ENCODE measurements around the gene FXYD1. TPM values are rescaled to one million over a fixed set of nuclear protein-coding genes. Genes with fewer than 3 reads are reported as not detected.
"Not testable (repeated sequence)": the region's sequence is repeated elsewhere in the genome, so short reads cannot be mapped to it uniquely, and the experiment has no call there.

FXYD1 gene
- total RNA-seq, 2 donors from 2014 or later: 1.8 to 4.7 TPM

DNA sequence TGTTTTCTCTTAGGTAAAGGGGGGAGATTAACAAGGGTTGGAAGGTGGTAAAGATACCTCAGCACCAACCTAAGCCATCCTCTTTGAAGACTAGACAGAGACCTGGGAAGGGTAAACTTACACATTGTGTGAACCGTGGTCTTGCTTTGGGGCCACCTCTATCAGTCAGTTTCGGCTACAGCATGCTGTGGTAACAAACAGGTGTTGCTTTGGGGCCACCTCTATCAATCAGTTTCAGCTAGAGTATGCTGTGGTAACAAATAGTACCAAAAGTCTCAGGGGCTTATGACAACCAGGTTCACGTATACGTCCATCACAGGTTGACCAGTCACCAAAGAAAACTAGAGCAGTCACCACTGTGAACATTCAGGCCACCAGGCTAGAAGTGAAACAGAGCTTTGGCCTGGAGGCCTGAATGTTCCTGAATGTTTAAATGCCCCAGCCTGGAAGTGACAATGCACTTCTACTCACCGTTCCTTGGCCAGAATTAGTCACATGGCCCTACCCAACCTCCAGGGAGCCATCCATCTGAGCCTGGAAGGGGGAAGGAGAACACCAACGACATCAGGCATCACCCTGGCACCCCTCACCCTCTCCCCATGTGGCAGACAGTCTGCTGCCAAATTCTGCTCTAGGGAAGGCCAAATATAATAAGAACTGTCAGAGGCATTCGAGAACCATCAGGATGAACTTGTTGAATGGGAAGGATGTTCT is 8.3 kb downstream of the FXYD1 start:
- DNase-seq: no peak
- H3K9me3 ChIP-seq (ENCODE audit: control insufficient read depth, low read length, poor library complexity, severe bottlenecking): no peaks in the 10 kb centered on the region
- H3K27me3 Mint-ChIP-seq: no peaks in the 10 kb centered on the region
- H3K4me3 Mint-ChIP-seq: no peak overlapping the region
- peaks cover 23% of the 10 kb centered on the region for H3K4me1 Mint-ChIP-seq
- no peaks in the 10 kb centered on the region for H3K36me3 Mint-ChIP-seq (ENCODE audit: low read depth)
- no peak for ATAC-seq
- peak overlapping the region; percentile 87 for H3K27ac Mint-ChIP-seq

DNA sequence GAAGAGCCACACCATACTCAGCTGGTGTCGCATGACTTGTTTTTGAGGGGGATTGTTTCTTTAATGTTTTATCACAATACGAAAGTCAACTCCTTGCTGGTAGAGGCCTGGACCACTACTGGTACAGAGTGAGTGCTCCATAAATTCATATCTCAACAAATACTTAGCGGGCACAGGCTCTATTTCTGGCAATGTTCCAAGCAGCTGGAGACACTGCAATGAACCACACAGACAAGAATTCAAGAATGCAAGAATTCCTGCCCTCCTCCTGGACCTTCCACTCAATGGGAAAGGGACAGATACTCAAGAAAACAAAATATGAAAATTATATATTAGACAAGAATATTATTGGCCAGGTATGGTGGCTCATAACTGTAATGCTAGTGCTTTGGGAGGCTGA is 10.8 kb downstream of the FXYD1 start:
- ATAC-seq (no peak), DNase-seq (no peak)
- peaks cover 31% of the 10 kb centered on the region for H3K4me1 Mint-ChIP-seq
- H3K9me3 ChIP-seq (ENCODE audit: control insufficient read depth, low read length, poor library complexity, severe bottlenecking): no peaks in the 10 kb centered on the region
- no peak overlapping the region for H3K4me3 Mint-ChIP-seq
- no peak overlapping the region for H3K27ac Mint-ChIP-seq
- H3K36me3 Mint-ChIP-seq (ENCODE audit: low read depth): no peaks in the 10 kb centered on the region
- H3K27me3 Mint-ChIP-seq: no peaks in the 10 kb centered on the region

DNA sequence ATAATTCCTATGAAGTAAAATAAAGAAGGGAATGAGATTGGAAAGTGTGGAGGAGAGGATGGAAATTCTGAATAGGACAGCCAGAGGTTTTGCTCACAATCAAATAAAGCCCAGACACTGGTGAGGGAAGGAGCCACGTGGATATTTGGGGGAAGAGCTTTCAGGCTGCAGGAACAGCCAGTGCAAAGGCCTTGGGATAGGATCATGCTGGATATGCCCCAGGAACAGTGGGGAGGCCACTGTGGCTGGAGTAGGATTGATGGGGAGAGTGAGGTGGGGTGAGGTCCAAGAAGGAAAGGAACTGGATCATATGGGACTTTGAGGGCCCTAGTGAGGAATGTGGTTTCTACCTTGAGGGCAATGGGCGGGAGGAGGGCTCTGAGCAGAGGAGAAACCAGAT is 11.8 kb downstream of the FXYD1 start:
- no peaks in the 10 kb centered on the region for H3K9me3 ChIP-seq (ENCODE audit: control insufficient read depth, low read length, poor library complexity, severe bottlenecking)
- Mint-ChIP-seq H3K27ac (peak overlapping the region; percentile 61), H3K4me1 (peaks cover 27% of the 10 kb centered on the region), H3K27me3 (no peaks in the 10 kb centered on the region), H3K36me3 (ENCODE audit: low read depth) (peaks cover 4% of the 10 kb centered on the region), H3K4me3 (peak overlapping the region; percentile 12)
- ATAC-seq (no peak), DNase-seq (no peak)

DNA sequence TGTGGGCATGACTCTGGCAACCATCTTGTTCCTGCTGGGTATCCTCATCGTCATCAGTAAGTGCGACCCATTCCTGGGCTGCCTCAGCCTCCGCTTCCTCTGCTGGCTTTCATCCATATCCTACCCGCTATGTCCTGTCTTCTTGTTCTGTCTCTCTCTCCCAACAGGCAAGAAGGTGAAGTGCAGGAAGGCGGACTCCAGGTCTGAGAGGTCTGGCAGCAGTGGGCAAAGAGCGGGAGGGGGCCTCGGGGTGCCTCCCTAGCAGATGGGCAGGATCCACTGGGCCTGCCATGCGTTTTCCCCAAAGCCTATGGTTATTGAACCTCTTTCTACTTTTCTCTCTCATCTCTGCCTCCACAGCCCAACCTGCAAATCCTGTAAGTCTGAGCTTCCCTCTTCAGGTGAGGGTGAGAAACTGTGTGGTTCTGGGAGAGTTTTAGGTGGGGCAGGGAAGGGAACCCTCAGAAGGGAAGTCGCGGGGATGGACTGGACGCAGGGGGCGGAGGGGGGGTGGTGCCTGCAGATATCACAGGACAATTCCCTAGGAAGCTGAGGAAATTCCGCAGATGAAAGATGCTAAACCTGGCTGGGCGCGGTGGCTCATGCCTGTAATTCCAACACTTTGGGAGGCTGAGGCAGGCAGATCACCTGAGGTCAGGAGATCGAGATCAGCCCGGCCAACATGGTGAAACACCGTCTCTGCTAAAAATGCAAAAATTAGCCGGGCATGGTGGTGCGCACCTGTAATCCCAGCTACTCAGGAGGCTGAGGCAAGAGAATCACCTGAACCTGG is 12.8 kb downstream of the FXYD1 start:
- no peak for DNase-seq
- H3K27ac Mint-ChIP-seq: peak overlapping the region; percentile 32

DNA sequence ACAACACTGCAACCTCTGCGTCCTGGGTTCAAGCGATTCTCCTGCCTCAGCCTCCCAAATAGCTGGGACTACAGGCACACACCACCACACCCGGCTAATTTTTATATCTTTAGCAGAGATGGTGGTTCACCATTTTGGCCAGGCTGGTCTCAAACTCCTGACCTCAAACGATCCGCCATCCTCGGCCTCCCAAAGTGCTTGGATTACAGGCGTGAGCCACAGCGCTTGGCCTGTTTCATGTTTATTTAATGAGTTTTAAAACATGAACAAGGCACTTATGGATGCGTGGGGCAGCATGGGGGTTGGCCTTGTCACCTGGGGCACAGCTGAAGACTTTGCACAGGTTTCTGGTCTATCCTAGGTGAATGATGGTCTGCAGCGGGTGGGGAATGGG is 14.5 kb downstream of the FXYD1 start:
- not testable (repeated sequence) for H3K36me3 Mint-ChIP-seq (ENCODE audit: low read depth); DNase-seq; ATAC-seq; H3K9me3 ChIP-seq (ENCODE audit: control insufficient read depth, low read length, poor library complexity, severe bottlenecking); H3K27me3 Mint-ChIP-seq
- Mint-ChIP-seq H3K4me1 (peaks cover 44% of the 10 kb centered on the region), H3K27ac (peak overlapping the region; percentile 98), H3K4me3 (peak overlapping the region; percentile 100)

More for the DNA sequence above, 12.8 kb downstream of the FXYD1 start:
- Mint-ChIP-seq H3K4me3 (peak overlapping the region; percentile 31), H3K27me3 (no peaks in the 10 kb centered on the region), H3K36me3 (ENCODE audit: low read depth) (peaks cover 7% of the 10 kb centered on the region), H3K4me1 (peaks cover 36% of the 10 kb centered on the region)
- no peak for ATAC-seq
- no peaks in the 10 kb centered on the region for H3K9me3 ChIP-seq (ENCODE audit: control insufficient read depth, low read length, poor library complexity, severe bottlenecking)

DNA sequence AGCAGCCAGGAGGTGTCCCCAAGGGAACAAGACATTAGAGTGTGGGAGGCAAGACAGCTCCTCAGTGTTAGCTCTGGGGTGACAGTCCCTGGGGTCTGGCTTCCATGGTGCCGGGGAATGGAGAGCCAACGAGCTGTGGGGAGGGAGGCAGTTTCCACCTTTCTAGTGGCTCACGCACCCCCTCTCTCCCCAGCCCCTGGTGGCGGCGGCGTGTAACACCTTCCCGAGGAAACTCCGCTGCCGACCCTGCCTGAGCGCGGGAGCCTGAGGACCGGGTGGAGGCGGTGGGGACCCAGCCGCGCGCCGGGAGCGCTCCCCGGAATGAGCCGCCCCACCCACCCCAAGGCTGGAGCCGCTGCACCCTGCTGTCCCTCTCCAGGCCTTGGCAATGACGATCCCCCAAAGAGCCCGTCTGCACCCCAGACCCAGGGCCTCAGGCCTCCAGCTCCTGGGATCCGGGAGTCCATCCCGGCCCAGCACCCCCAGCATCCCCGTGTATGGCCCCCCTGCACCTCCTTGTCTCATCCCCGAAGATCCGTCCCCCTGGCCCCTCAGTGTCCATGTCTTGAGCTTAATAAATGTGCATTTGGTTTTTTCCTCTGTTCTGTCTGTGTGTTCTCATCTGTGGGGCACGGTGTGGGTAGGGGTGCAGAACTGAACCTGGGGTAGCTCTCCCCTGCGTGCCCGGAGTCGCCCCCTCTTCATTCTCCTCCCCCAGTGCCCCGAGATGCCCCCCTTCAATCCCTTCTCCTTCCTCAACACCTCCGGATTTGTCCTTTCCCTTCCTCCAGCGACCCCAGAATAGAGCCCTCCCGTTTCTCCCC is 15.3 kb downstream of the FXYD1 start:
- DNase-seq: peak; percentile 62 to 67 (median 63)
- peak; percentile 76 for ATAC-seq
- Mint-ChIP-seq H3K4me3 (peak overlapping the region; percentile 100), H3K27me3 (no peaks in the 10 kb centered on the region), H3K27ac (peak overlapping the region; percentile 98), H3K36me3 (ENCODE audit: low read depth) (peaks cover 8% of the 10 kb centered on the region), H3K4me1 (peaks cover 51% of the 10 kb centered on the region)
- H3K9me3 ChIP-seq (ENCODE audit: control insufficient read depth, low read length, poor library complexity, severe bottlenecking): no peaks in the 10 kb centered on the region

GRCh38 chr19:35154525-35155406 is 16.1 kb downstream of the FXYD1 start, which contains the start of gene FXYD5:
Gene FXYD5, plus strand, starts transcription at chr19:35154735. Its CDS starts 816 bp downstream, at chr19:35155551.
- DNase-seq: peak; percentile 50 to 64 (median 56)
- Mint-ChIP-seq H3K27ac (peak within 1 kb of the TSS; percentile 98), H3K27me3 (no peaks in the 10 kb centered on the region), H3K36me3 (ENCODE audit: low read depth) (peaks cover 11% of the 10 kb centered on the region), H3K4me1 (peaks cover 51% of the 10 kb centered on the region), H3K4me3 (peak within 1 kb of the TSS; percentile 100)
- H3K9me3 ChIP-seq (ENCODE audit: control insufficient read depth, low read length, poor library complexity, severe bottlenecking): no peaks in the 10 kb centered on the region
- ATAC-seq: peak; percentile 80

- no peaks in the 10 kb centered on the region for H3K27me3 Mint-ChIP-seq
- peak; percentile 14 for ATAC-seq
- peak overlapping the region; percentile 98 for H3K27ac Mint-ChIP-seq
- H3K4me1 Mint-ChIP-seq: peaks cover 47% of the 10 kb centered on the region
- peaks cover 11% of the 10 kb centered on the region for H3K36me3 Mint-ChIP-seq (ENCODE audit: low read depth)
- no peaks in the 10 kb centered on the region for H3K9me3 ChIP-seq (ENCODE audit: control insufficient read depth, low read length, poor library complexity, severe bottlenecking)
- H3K4me3 Mint-ChIP-seq: peak overlapping the region; percentile 100
- no peak for DNase-seq
Observed at GRCh38 chr19:35155441-35155840, 16.8 kb downstream of the FXYD1 start.

- Mint-ChIP-seq H3K27ac (peak overlapping the region; percentile 98), H3K4me3 (peak overlapping the region; percentile 100), H3K27me3 (no peaks in the 10 kb centered on the region), H3K4me1 (peaks cover 46% of the 10 kb centered on the region), H3K36me3 (ENCODE audit: low read depth) (peaks cover 13% of the 10 kb centered on the region)
- DNase-seq (no peak), ATAC-seq (no peak)
- no peaks in the 10 kb centered on the region for H3K9me3 ChIP-seq (ENCODE audit: control insufficient read depth, low read length, poor library complexity, severe bottlenecking)
Observed at GRCh38 chr19:35155981-35156672, 17.5 kb downstream of the FXYD1 start.

DNA sequence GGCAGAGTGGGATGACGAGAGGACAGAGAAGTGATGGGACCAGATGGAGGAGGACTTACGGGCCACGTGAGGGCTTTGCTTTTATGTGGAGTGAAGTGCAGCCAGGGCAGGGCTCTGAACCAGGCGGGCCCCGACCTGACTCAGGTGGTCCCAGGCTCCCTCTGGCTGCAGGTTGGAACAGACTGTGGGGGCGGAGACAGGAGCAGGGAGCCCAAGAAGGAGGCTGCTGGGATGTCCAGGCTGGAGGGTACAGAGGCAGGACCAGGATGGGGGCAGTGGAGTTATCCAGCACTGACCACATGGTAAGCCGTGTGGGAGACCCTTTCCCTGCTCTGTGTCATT is 18.0 kb downstream of the FXYD1 start:
- H3K9me3 ChIP-seq (ENCODE audit: control insufficient read depth, low read length, poor library complexity, severe bottlenecking): no peaks in the 10 kb centered on the region
- ATAC-seq (no peak), DNase-seq (no peak)
- peaks cover 49% of the 10 kb centered on the region for H3K4me1 Mint-ChIP-seq
- H3K36me3 Mint-ChIP-seq (ENCODE audit: low read depth): peaks cover 16% of the 10 kb centered on the region
- H3K27me3 Mint-ChIP-seq: no peaks in the 10 kb centered on the region
- H3K4me3 Mint-ChIP-seq: peak overlapping the region; percentile 100
- H3K27ac Mint-ChIP-seq: peak overlapping the region; percentile 98

- H3K4me1 Mint-ChIP-seq: peaks cover 44% of the 10 kb centered on the region
- H3K9me3 ChIP-seq (ENCODE audit: control insufficient read depth, low read length, poor library complexity, severe bottlenecking): peaks cover 5% of the 10 kb centered on the region
- no peak for DNase-seq
- H3K4me3 Mint-ChIP-seq: peak overlapping the region; percentile 59
- peak overlapping the region; percentile 98 for H3K27ac Mint-ChIP-seq
- no peak for ATAC-seq
- no peaks in the 10 kb centered on the region for H3K27me3 Mint-ChIP-seq
- peaks cover 20% of the 10 kb centered on the region for H3K36me3 Mint-ChIP-seq (ENCODE audit: low read depth)
Observed at GRCh38 chr19:35157431-35157830, 18.8 kb downstream of the FXYD1 start.

DNA sequence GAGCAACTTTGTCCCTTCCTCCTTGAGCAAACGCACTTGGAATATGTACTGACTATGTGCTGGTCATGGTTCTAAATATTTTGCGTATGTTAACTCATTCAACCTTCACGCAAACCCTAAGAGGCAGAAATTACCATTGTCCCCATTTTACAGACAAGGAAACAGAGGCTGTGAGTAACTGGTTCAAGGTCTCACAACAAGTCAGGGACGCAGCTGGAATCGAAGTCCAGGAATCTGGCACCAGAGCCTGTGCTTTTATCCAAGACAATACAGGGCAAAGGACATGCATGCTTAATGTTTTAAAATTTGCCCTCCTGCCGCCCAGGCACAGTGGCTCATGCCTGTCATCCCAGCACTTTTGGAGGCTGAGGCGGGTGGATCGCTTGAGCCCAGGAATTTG is 21.0 kb downstream of the FXYD1 start:
- ATAC-seq (no peak), DNase-seq (no peak)
- no peaks in the 10 kb centered on the region for H3K27me3 Mint-ChIP-seq
- H3K9me3 ChIP-seq (ENCODE audit: control insufficient read depth, low read length, poor library complexity, severe bottlenecking): peaks cover 5% of the 10 kb centered on the region
- H3K4me3 Mint-ChIP-seq: no peak overlapping the region
- H3K27ac Mint-ChIP-seq: no peak overlapping the region
- H3K4me1 Mint-ChIP-seq: peaks cover 37% of the 10 kb centered on the region
- H3K36me3 Mint-ChIP-seq (ENCODE audit: low read depth): peaks cover 28% of the 10 kb centered on the region
